ENCODE data around the gene DNM2. TPM values are rescaled to one million over a fixed set of nuclear protein-coding genes. Genes with fewer than 3 reads are reported as not detected.
A peak's percentile ranks its signal among the peaks of the same experiment; 100 is the strongest.

DNM2 gene
- total and polyA plus RNA-seq, 9 of the 15 experiments (the other 6 are each of a cell fraction or from before 2014, with no cell fraction given), result 2.2 to 161 (median 72.6) TPM

DNA sequence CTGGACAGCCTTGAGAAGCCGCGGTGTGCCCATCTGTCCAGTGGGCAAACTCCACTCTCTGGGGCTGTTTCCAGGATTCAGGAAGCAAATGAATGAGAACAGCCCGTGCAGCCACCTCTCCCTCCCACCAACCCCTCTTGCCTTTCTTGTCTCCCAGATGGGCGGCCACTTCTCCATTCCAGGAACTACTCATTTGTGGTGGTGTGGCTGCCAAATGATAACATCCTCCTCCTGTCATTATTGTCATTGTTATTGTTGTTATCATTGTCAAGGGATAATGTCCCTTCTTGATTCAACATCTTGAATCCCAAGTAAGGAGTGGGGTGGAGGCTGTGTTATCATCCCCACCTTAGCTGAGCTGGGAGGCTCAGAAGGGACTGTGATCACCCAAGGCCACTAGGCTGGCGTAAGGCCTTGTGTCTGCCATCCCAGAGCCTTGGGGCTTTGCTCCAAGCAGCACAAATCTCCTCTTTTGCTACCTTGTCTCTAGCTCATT is 1.6 kb downstream of the DNM2 start (continued):
- TF ChIP-seq, protein P1, sequence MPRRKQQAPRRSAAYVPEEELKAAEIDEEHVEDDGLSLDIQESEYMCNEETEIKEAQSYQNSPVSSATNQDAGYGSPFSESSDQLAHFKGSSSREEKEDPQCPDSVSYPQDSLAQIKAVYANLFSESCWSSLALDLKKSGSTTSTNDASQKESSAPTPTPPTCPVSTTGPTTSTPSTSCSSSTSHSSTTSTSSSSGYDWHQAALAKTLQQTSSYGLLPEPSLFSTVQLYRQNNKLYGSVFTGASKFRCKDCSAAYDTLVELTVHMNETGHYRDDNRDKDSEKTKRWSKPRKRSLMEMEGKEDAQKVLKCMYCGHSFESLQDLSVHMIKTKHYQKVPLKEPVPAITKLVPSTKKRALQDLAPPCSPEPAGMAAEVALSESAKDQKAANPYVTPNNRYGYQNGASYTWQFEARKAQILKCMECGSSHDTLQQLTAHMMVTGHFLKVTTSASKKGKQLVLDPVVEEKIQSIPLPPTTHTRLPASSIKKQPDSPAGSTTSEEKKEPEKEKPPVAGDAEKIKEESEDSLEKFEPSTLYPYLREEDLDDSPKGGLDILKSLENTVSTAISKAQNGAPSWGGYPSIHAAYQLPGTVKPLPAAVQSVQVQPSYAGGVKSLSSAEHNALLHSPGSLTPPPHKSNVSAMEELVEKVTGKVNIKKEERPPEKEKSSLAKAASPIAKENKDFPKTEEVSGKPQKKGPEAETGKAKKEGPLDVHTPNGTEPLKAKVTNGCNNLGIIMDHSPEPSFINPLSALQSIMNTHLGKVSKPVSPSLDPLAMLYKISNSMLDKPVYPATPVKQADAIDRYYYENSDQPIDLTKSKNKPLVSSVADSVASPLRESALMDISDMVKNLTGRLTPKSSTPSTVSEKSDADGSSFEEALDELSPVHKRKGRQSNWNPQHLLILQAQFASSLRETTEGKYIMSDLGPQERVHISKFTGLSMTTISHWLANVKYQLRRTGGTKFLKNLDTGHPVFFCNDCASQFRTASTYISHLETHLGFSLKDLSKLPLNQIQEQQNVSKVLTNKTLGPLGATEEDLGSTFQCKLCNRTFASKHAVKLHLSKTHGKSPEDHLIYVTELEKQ (CRISPR knock-in tag; IDR thresholded peaks at IDR 0.05), result no peak
- TF ChIP-seq, protein P2, sequence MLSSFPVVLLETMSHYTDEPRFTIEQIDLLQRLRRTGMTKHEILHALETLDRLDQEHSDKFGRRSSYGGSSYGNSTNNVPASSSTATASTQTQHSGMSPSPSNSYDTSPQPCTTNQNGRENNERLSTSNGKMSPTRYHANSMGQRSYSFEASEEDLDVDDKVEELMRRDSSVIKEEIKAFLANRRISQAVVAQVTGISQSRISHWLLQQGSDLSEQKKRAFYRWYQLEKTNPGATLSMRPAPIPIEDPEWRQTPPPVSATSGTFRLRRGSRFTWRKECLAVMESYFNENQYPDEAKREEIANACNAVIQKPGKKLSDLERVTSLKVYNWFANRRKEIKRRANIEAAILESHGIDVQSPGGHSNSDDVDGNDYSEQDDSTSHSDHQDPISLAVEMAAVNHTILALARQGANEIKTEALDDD (IDR thresholded peaks at IDR 0.05), result no peak
- TF ChIP-seq, protein P3, sequence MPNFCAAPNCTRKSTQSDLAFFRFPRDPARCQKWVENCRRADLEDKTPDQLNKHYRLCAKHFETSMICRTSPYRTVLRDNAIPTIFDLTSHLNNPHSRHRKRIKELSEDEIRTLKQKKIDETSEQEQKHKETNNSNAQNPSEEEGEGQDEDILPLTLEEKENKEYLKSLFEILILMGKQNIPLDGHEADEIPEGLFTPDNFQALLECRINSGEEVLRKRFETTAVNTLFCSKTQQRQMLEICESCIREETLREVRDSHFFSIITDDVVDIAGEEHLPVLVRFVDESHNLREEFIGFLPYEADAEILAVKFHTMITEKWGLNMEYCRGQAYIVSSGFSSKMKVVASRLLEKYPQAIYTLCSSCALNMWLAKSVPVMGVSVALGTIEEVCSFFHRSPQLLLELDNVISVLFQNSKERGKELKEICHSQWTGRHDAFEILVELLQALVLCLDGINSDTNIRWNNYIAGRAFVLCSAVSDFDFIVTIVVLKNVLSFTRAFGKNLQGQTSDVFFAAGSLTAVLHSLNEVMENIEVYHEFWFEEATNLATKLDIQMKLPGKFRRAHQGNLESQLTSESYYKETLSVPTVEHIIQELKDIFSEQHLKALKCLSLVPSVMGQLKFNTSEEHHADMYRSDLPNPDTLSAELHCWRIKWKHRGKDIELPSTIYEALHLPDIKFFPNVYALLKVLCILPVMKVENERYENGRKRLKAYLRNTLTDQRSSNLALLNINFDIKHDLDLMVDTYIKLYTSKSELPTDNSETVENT (CRISPR knock-in tag; IDR thresholded peaks at IDR 0.05), result no peak
- TF ChIP-seq ZNF75A (CRISPR knock-in tag; IDR thresholded peaks at IDR 0.05), result no peak
- TF ChIP-seq MEF2A (IDR thresholded peaks at IDR 0.05; ENCODE audit: control insufficient read depth, low read depth, low read length), result no peak
- peak; percentile 47; the same call in 1 of the 2 replicates for TF ChIP-seq SMARCE1 (IDR thresholded peaks at IDR 0.05)
- TF ChIP-seq, protein P4, sequence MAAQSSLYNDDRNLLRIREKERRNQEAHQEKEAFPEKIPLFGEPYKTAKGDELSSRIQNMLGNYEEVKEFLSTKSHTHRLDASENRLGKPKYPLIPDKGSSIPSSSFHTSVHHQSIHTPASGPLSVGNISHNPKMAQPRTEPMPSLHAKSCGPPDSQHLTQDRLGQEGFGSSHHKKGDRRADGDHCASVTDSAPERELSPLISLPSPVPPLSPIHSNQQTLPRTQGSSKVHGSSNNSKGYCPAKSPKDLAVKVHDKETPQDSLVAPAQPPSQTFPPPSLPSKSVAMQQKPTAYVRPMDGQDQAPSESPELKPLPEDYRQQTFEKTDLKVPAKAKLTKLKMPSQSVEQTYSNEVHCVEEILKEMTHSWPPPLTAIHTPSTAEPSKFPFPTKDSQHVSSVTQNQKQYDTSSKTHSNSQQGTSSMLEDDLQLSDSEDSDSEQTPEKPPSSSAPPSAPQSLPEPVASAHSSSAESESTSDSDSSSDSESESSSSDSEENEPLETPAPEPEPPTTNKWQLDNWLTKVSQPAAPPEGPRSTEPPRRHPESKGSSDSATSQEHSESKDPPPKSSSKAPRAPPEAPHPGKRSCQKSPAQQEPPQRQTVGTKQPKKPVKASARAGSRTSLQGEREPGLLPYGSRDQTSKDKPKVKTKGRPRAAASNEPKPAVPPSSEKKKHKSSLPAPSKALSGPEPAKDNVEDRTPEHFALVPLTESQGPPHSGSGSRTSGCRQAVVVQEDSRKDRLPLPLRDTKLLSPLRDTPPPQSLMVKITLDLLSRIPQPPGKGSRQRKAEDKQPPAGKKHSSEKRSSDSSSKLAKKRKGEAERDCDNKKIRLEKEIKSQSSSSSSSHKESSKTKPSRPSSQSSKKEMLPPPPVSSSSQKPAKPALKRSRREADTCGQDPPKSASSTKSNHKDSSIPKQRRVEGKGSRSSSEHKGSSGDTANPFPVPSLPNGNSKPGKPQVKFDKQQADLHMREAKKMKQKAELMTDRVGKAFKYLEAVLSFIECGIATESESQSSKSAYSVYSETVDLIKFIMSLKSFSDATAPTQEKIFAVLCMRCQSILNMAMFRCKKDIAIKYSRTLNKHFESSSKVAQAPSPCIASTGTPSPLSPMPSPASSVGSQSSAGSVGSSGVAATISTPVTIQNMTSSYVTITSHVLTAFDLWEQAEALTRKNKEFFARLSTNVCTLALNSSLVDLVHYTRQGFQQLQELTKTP (IDR thresholded peaks at IDR 0.05; ENCODE audit: low read depth in 1 of 2, partially characterized antibody in 2 of 2), result no peak
- TF ChIP-seq ARID1B (IDR thresholded peaks at IDR 0.05), result peak; percentile 92
- TF ChIP-seq MIER1 (IDR thresholded peaks at IDR 0.05; ENCODE audit: low read depth), result no peak
- TF ChIP-seq CHD2 (IDR thresholded peaks at IDR 0.05; ENCODE audit: low read depth, low read length), result no peak
- peak in 1 of 2 experiments; percentile 34; a peak in 2 of 4 replicates for TF ChIP-seq RAD21 (CRISPR knock-in tag; conservative IDR thresholded peaks at IDR 0.05 in 1 of 2, IDR thresholded peaks at IDR 0.05 in 1 of 2)
- TF ChIP-seq, protein P5, sequence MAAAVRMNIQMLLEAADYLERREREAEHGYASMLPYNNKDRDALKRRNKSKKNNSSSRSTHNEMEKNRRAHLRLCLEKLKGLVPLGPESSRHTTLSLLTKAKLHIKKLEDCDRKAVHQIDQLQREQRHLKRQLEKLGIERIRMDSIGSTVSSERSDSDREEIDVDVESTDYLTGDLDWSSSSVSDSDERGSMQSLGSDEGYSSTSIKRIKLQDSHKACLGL (CRISPR knock-in tag; IDR thresholded peaks at IDR 0.05; ENCODE audit: borderline replicate concordance, poor library complexity, severe bottlenecking), result no peak
- TF ChIP-seq CREB1 (IDR thresholded peaks at IDR 0.05), result no peak
- TF ChIP-seq CREB1 (CRISPR knock-in tag; IDR thresholded peaks at IDR 0.05), result no peak
- TF ChIP-seq ZNF79 (CRISPR knock-in tag; IDR thresholded peaks at IDR 0.05; ENCODE audit: low read depth), result no peak
- no peak for TF ChIP-seq PTRF (tag; IDR thresholded peaks at IDR 0.05)
- TF ChIP-seq RBM34 (IDR thresholded peaks at IDR 0.05; ENCODE audit: borderline replicate concordance, insufficient read depth, low read length), result no peak
